Upper lobe of left lung (tissue), 4 donors: ENCODE results near the gene CCN5.

Experiments
- CTCF ChIP-seq, 6 experiments: fragments of 450-650 bp in 4 of 6; fragments of 200-600 bp in 2 of 6; sonication (generic) in 2 of 6; IDR thresholded peaks; one replicate each; pipeline ENCODE4 v1.5.1; 2016 to 2019; ENCODE audit warnings: antibody characterized with exemption in 6 of 6
- EP300 ChIP-seq, 4 donors: sonication (generic); formaldehyde crosslinking; IDR thresholded peaks; one replicate each; pipeline ENCODE4 v1.5.1; 2017; ENCODE audit warnings: antibody characterized with exemption in 4 of 4, control low read depth in 2 of 4
- POLR2A ChIP-seq, 4 donors: fragments of 450-650 bp; IDR thresholded peaks; one replicate each; pipeline ENCODE4 v1.5.1; 2016 to 2017; ENCODE audit warnings: antibody characterized with exemption in 4 of 4, mild to moderate bottlenecking in 2 of 4
- POLR2AphosphoS5 ChIP-seq, 2 donors: sonication (generic); formaldehyde crosslinking; IDR thresholded peaks; one replicate each; pipeline ENCODE4 v1.5.1; 2017; ENCODE audit warnings: antibody characterized with exemption in 2 of 2

GRCh38 chr20:44771172-44771535 lies 56.0 kb downstream of the CCN5 start:
- TF ChIP-seq POLR2A (IDR thresholded peaks at IDR 0.05) (no peak), EP300 (IDR thresholded peaks at IDR 0.05) (no peak), POLR2AphosphoS5 (IDR thresholded peaks at IDR 0.05) (no peak), CTCF (IDR thresholded peaks at IDR 0.05) (no peak)
